Neuronal stem cell (in vitro differentiated cells): ENCODE data around the gene ZBTB5.
A peak's percentile ranks its signal among the peaks of the same experiment; 100 is the strongest.
"Not testable (repeated sequence)": the region's sequence is repeated elsewhere in the genome, so short reads cannot be mapped to it uniquely, and the experiment has no call there.

ENCODE experiments used
- DNase-seq: peaks from one replicate; pipeline ENCODE4 v3.0.0-alpha.2; 2013; ENCODE audit warnings: low spot score
- H2AFZ ChIP-seq: one replicate; pipeline ENCODE4 v1.6.1; 2013; ENCODE audit warnings: mild to moderate bottlenecking, low read length, inconsistent platforms
- H2AK5ac ChIP-seq: 2 replicates; pipeline ENCODE4 v1.6.1; 2013; ENCODE audit warnings: low read depth, mild to moderate bottlenecking, inconsistent platforms, low read length, moderate library complexity, mixed read lengths
- H2BK120ac ChIP-seq: 2 replicates; pipeline ENCODE4 v1.6.1; 2013; ENCODE audit warnings: low read depth, mild to moderate bottlenecking, inconsistent platforms, low read length, moderate library complexity, mixed read lengths
- H2BK12ac ChIP-seq: one replicate; pipeline ENCODE4 v1.6.1; 2013; ENCODE audit warnings: low read length, inconsistent platforms
- H2BK15ac ChIP-seq: 2 replicates; pipeline ENCODE4 v1.6.1; 2013; ENCODE audit warnings: mild to moderate bottlenecking, low read length, inconsistent platforms, mixed read lengths
- H2BK5ac ChIP-seq: one replicate; pipeline ENCODE4 v1.6.1; 2013; ENCODE audit warnings: inconsistent platforms, mild to moderate bottlenecking, low read length, moderate library complexity
- H3K14ac ChIP-seq: one replicate; pipeline ENCODE4 v1.6.1; 2013; ENCODE audit warnings: low read length, inconsistent platforms
- H3K18ac ChIP-seq: 2 replicates; pipeline ENCODE4 v1.6.1; 2013; ENCODE audit warnings: low read length, inconsistent platforms
- H3K23ac ChIP-seq: 2 replicates; pipeline ENCODE4 v1.6.1; 2013; ENCODE audit warnings: low read depth, mild to moderate bottlenecking, mixed read lengths, low read length, inconsistent platforms; ENCODE audit not compliant: poor library complexity
- H3K27ac ChIP-seq: replicated peaks from 3 replicates; pipeline ENCODE4 v1.5.1; 2013; ENCODE audit warnings: low read length, inconsistent platforms
- H3K27me3 ChIP-seq, 3 experiments: 2 replicates each; pipeline ENCODE4 v1.6.1; 2013; ENCODE audit warnings: low read length in 3 of 3, mild to moderate bottlenecking in 2 of 3, inconsistent platforms in 1 of 3, low read depth in 1 of 3, mixed read lengths in 1 of 3, moderate library complexity in 1 of 3; ENCODE audit not compliant: control insufficient read depth in 3 of 3, insufficient read depth in 3 of 3
- H3K36me3 ChIP-seq, 2 donors: replicated peaks in 1 of 2; 2 replicates each; pipeline ENCODE4 v1.6.1; 2013; ENCODE audit warnings: low read length in 2 of 2; ENCODE audit not compliant: control insufficient read depth in 2 of 2, insufficient read depth in 2 of 2
- H3K4ac ChIP-seq: 2 replicates; pipeline ENCODE4 v1.6.1; 2013; ENCODE audit warnings: inconsistent platforms, mild to moderate bottlenecking, low read length, moderate library complexity
- H3K4me1 ChIP-seq, 2 donors: 1 replicate in 1 of 2; 2 replicates in 1 of 2; pipeline ENCODE4 v1.6.1; 2013; ENCODE audit warnings: low read length in 2 of 2, low read depth in 1 of 2; ENCODE audit not compliant: control insufficient read depth in 2 of 2, insufficient read depth in 1 of 2
- H3K4me2 ChIP-seq: one replicate; pipeline ENCODE4 v1.6.1; 2013; ENCODE audit warnings: mild to moderate bottlenecking, low read length, inconsistent platforms; ENCODE audit not compliant: insufficient read depth, poor library complexity, severe bottlenecking
- H3K4me3 ChIP-seq, 2 donors: 2 replicates each; pipeline ENCODE4 v1.5.1; 2013; ENCODE audit warnings: low read length in 2 of 2, mild to moderate bottlenecking in 2 of 2, inconsistent platforms in 1 of 2, moderate library complexity in 1 of 2
- H3K79me1 ChIP-seq: one replicate; pipeline ENCODE4 v1.6.1; 2013; ENCODE audit warnings: low read depth, mild to moderate bottlenecking, inconsistent platforms, low read length, moderate library complexity
- H3K9ac ChIP-seq: one replicate; pipeline ENCODE4 v1.6.1; 2013; ENCODE audit warnings: mild to moderate bottlenecking, low read depth, low read length, inconsistent platforms; ENCODE audit not compliant: poor library complexity
- H3K9me3 ChIP-seq, 2 donors: replicated peaks in 1 of 2; 2 replicates each; pipeline versions ENCODE3 to v1.6.1; 2013; ENCODE audit warnings: low read length in 2 of 2, mild to moderate bottlenecking in 2 of 2, inconsistent platforms in 1 of 2, low read depth in 1 of 2, mixed read lengths in 1 of 2, moderate library complexity in 1 of 2; ENCODE audit not compliant: control insufficient read depth in 2 of 2, insufficient read depth in 1 of 2
- H4K8ac ChIP-seq: one replicate; pipeline ENCODE4 v1.6.1; 2013; ENCODE audit warnings: low read depth, mild to moderate bottlenecking, inconsistent platforms, low read length, moderate library complexity
- H4K91ac ChIP-seq: one replicate; pipeline ENCODE4 v1.6.1; 2013; ENCODE audit warnings: low read length, low read depth, mild to moderate bottlenecking, inconsistent platforms; ENCODE audit not compliant: poor library complexity
- WGBS, 2 donors: extraction: QIAGEN DNeasy Blood & Tissue Kit; methylation state at CpG; one replicate each; pipeline ENCODE4 v1.1.7; 2013; ENCODE audit warnings: missing lambda C conversion rate in 2 of 2, mixed read lengths in 1 of 2; ENCODE audit not compliant: insufficient read length in 2 of 2, insufficient replicate concordance in 1 of 2; ENCODE audit errors: extremely low coverage in 2 of 2; 5-methylcytosine and 5-hydroxymethylcytosine counted together

The ZBTB5 gene

GRCh38 chr9:37428345-37428744, 36.9 kb downstream of the ZBTB5 start:
- Histone ChIP-seq H4K8ac (no peak overlapping the region), H3K27ac (no peak overlapping the region), H3K4me3 (no peak overlapping the region), H3K79me1 (peaks cover 19% of the 10 kb centered on the region), H2BK15ac (no peak overlapping the region), H3K4ac (no peak overlapping the region), H3K4me1 (peaks cover 28 to 36% of the 10 kb centered on the region in 2 donors), H3K9me3 (no peaks in the 10 kb centered on the region), H2AFZ (no peak overlapping the region), H3K14ac (no peak overlapping the region), H2BK12ac (no peak overlapping the region), H4K91ac (no peak overlapping the region), H2AK5ac (no peak overlapping the region), H3K18ac (no peak overlapping the region), H3K27me3 (no peaks in the 10 kb centered on the region), H2BK120ac (no peak overlapping the region), H3K36me3 (peaks cover 36 to 96% of the 10 kb centered on the region in 2 donors), H2BK5ac (no peak overlapping the region), H3K4me2 (no peak overlapping the region), H3K23ac (no peak overlapping the region), H3K9ac (no peak overlapping the region)
- DNase-seq: no peak
- no CpG with 5 or more reads among the region's 14 CpGs for WGBS, 2 donors

- Histone ChIP-seq H3K36me3 (peaks cover 33 to 84% of the 10 kb centered on the region in 2 donors), H3K79me1 (peaks cover 20% of the 10 kb centered on the region), H3K23ac (no peak overlapping the region), H2BK5ac (no peak overlapping the region), H3K27ac (no peak overlapping the region), H2AK5ac (no peak overlapping the region), H3K14ac (no peak overlapping the region), H2BK15ac (no peak overlapping the region), H3K4me2 (no peak overlapping the region), H3K4me3 (no peak overlapping the region), H3K27me3 (no peaks in the 10 kb centered on the region), H3K9me3 (no peaks in the 10 kb centered on the region), H3K4me1 (peaks cover 16 to 36% of the 10 kb centered on the region in 2 donors), H2BK120ac (no peak overlapping the region), H4K8ac (no peak overlapping the region), H3K4ac (no peak overlapping the region), H2BK12ac (no peak overlapping the region), H2AFZ (no peak overlapping the region), H3K9ac (no peak overlapping the region), H4K91ac (no peak overlapping the region), H3K18ac (no peak overlapping the region)
- no peak for DNase-seq
- no CpG with 5 or more reads among the region's 6 CpGs for WGBS, 2 donors
Observed at GRCh38 chr9:37426846-37427245, 38.4 kb downstream of the ZBTB5 start.

GRCh38 chr9:37426431-37426830, 38.8 kb downstream of the ZBTB5 start:
- H3K9ac ChIP-seq, H3K9me3 ChIP-seq, H2AFZ ChIP-seq, H4K91ac ChIP-seq, H3K27me3 ChIP-seq, H2BK12ac ChIP-seq, H2BK15ac ChIP-seq, H4K8ac ChIP-seq, H3K18ac ChIP-seq, H2AK5ac ChIP-seq, DNase-seq, H2BK120ac ChIP-seq, H3K4ac ChIP-seq, H3K4me3 ChIP-seq, H3K14ac ChIP-seq, H2BK5ac ChIP-seq, H3K4me2 ChIP-seq, H3K23ac ChIP-seq, H3K27ac ChIP-seq: not testable (repeated sequence)
- peaks cover 20% of the 10 kb centered on the region for H3K79me1 ChIP-seq
- H3K36me3 ChIP-seq: peaks cover 30 to 79% of the 10 kb centered on the region in 2 donors
- H3K4me1 ChIP-seq: peaks cover 16 to 37% of the 10 kb centered on the region in 2 donors
- WGBS, 2 donors: no CpG with 5 or more reads among the region's 15 CpGs

- Histone ChIP-seq H2BK15ac (no peak overlapping the region), H3K4ac (peak overlapping the region; percentile 72), H3K27ac (no peak overlapping the region), H3K79me1 (peaks cover 15% of the 10 kb centered on the region), H2BK5ac (no peak overlapping the region), H2AK5ac (no peak overlapping the region), H2BK120ac (no peak overlapping the region), H3K4me3 (no peak overlapping the region), H3K4me2 (no peak overlapping the region), H4K91ac (no peak overlapping the region), H3K27me3 (no peaks in the 10 kb centered on the region), H3K18ac (peak overlapping the region; percentile 36), H3K9ac (no peak overlapping the region), H3K23ac (peak overlapping the region; percentile 11), H2AFZ (no peak overlapping the region), H3K14ac (no peak overlapping the region), H3K36me3 (peaks cover 24 to 68% of the 10 kb centered on the region in 2 donors), H3K4me1 (peaks cover 5 to 27% of the 10 kb centered on the region in 2 donors), H4K8ac (no peak overlapping the region), H3K9me3 (no peaks in the 10 kb centered on the region), H2BK12ac (no peak overlapping the region)
- no peak for DNase-seq
- no CpG with 5 or more reads among the region's 11 CpGs for WGBS, 2 donors
Observed at GRCh38 chr9:37425298-37425752, 39.9 kb downstream of the ZBTB5 start.
